NCI-H1092 (cell line): Measurements from ENCODE around the gene SMG9.

Source experiments
- DNase-seq: peaks from one replicate; lab custom pipeline; 2025; lab: John Stamatoyannopoulos, UW

Gene SMG9

GRCh38 chr19:43754503-43755255 is at the start of gene SMG9:
Gene SMG9 (minus strand): TSS chr19:43754962. CDS start chr19:43750741, 4,221 bp downstream.
- peak; percentile 94 for DNase-seq

- DNase-seq = no peak
Observed at GRCh38 chr19:43804432-43804831, 49.7 kb upstream of the SMG9 start.

- no peak for DNase-seq
Observed at GRCh38 chr19:43802216-43802951, 47.6 kb upstream of the SMG9 start, which contains the start of gene LYPD5. Gene LYPD5 (minus strand): TSS chr19:43802447. CDS start chr19:43802380, 67 bp downstream.

- DNase-seq = no peak
Observed at GRCh38 chr19:43799502-43800142, 44.9 kb upstream of the SMG9 start.

- DNase-seq = no peak
Observed at GRCh38 chr19:43798546-43799409, 44.0 kb upstream of the SMG9 start.

GRCh38 chr19:43798026-43798545 is 43.3 kb upstream of the SMG9 start:
- no peak for DNase-seq

GRCh38 chr19:43797556-43797955 is 42.8 kb upstream of the SMG9 start:
- no peak for DNase-seq

- no peak for DNase-seq
Observed at GRCh38 chr19:43797118-43797517, 42.4 kb upstream of the SMG9 start.

GRCh38 chr19:43790587-43790986 is 35.8 kb upstream of the SMG9 start:
- no peak for DNase-seq

- DNase-seq = no peak
Observed at GRCh38 chr19:43789029-43789428, 34.3 kb upstream of the SMG9 start.

- no peak for DNase-seq
Observed at GRCh38 chr19:43786665-43787064, 31.9 kb upstream of the SMG9 start.

- peak; percentile 25 for DNase-seq
Observed at GRCh38 chr19:43784981-43785808, 30.4 kb upstream of the SMG9 start.

- DNase-seq = no peak
Observed at GRCh38 chr19:43784241-43784980, 29.6 kb upstream of the SMG9 start.

GRCh38 chr19:43783636-43784035 is 28.9 kb upstream of the SMG9 start:
- DNase-seq = no peak

- DNase-seq = no peak
Observed at GRCh38 chr19:43782689-43783231, 28.0 kb upstream of the SMG9 start.

- DNase-seq = no peak
Observed at GRCh38 chr19:43782311-43782660, 27.5 kb upstream of the SMG9 start.

- DNase-seq = no peak
Observed at GRCh38 chr19:43781630-43782310, 27.0 kb upstream of the SMG9 start.

GRCh38 chr19:43780706-43781525 is 26.2 kb upstream of the SMG9 start, which contains the start of gene KCNN4:
Gene KCNN4 (minus strand): TSS chr19:43780973. CDS start chr19:43780861, 112 bp downstream.
- no peak for DNase-seq
